HG03469 (cell line): ENCODE data around the gene CCDC27.

Experiments used
- ATAC-seq: cut with Tn5 transposase; IDR thresholded peaks from one replicate; pipeline ENCODE4 v1.9.1; 2021; ENCODE audit warnings: mild to moderate bottlenecking, moderate library complexity, moderate number of reproducible peaks; ENCODE audit not compliant: unreplicated experiment

Gene CCDC27

DNA sequence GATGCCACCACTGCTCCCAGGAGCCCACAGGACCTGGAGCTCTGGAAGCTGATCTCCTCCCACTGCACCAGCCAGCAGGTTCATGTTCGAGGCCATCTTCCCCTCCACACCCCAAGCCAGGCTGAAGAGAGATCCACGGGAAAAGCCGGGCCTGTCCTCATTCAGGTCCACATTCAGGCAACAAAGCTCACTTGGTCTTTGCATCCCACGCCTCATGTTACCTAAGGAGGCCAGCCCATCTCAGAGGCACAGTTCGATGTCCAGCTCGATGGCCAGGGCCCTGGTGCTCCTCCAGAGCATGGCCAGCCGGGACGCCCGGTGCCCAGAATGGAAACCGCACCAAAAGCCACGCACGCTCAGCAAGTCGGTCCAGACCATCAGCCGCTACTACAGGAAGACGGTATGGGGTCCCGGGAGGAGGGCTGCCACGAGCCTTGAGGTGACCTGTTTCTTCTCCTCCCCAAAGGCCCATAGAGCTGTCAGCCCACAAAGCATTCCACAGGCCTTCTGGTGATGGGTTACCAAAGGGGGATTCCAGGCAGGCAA, at the start of gene CCDC27:
Gene CCDC27, plus strand, starts transcription at position 51 of the 546 bp plus-strand sequence. Its CDS starts 32 bp downstream, at position 83.
- no peak for ATAC-seq

DNA sequence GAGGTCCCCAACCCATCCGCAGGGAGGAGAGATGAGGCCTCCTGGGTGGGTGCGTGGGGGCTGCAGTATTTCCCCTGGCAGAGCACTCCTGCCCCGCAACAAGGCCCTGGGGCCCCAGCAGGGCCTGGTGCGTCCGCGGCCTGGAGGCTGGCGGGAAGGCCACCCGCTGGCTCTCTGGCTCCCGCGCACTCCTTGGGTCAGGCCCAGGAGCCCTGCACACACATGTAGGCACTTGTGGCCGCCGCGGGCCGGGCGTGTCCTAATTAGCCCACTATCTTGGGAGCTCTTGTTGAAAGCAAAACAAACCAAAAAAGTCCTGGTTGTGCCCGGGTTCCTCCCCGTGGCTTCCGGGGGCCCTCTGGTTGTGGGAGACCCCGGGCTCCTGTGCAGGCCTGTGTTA, 49.7 kb upstream of the CCDC27 start:
- no peak for ATAC-seq

- no peak for ATAC-seq
Observed at GRCh38 chr1:3702990-3703728, 49.1 kb upstream of the CCDC27 start.

DNA sequence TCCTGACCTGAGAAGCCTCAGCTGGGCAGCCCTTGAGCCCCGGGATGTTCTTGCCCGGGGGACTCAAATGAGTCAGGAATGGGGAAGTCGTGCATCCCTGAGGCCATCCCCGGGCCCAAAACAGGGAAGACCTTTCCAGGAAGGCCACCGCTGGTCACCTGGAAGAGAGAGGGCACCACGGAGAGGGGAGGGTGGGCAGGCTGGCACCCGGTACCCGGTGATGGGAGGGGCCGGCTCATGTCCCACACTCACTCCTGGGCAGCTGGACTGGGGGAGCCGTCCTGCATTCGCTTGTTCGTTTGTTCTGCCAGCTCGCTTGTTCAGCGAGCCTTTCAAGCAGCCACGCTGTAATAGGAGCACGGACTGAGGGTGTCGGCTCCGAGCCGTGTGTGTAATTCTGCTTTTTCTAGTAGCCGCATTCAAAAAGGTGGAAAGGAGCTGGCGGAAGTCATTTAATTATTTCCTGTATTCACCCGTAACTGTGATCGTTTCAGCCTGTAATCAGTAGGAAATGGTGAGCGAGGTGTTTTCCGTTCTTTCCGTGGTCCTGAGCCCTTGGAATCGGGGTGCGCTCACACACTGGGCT, 48.4 kb upstream of the CCDC27 start:
- ATAC-seq, result no peak

GRCh38 chr1:3705341-3705950, 46.8 kb upstream of the CCDC27 start:
- no peak for ATAC-seq

DNA sequence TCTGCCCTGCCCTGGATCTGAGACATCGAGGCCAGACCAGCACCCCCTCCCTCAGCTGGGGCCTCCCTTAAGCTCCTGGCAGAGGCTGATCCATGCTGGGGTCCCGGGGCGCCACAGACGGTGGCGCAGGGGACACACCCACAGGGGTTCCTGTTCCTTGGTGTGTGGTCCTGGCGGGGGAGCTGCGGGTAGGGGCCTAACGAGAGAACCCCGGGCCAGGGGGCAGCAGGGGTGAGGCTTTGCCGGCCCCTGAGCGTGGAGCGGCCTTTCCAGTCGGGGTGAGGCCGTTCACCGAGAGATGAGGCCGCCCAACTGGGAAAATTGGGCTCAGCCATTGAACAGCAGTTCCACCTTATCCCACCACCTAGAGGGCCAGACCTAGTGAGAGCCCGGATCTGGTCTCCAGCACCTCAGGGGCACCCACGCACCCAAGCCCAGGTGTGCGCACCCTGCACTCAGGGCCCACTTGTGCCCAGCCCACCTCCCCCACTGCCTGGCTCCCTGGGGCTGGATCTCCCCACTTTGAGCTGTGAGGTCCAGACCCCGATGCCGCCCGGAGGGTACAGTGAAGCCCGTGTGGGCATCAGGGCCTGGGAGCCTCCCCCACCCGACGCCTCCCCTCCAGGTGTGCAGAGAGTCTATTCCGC, 45.5 kb upstream of the CCDC27 start:
- ATAC-seq, result no peak

- ATAC-seq, result no peak
Observed at GRCh38 chr1:3707298-3707938, 44.8 kb upstream of the CCDC27 start.

GRCh38 chr1:3707939-3708328, 44.3 kb upstream of the CCDC27 start:
- ATAC-seq, result no peak

DNA sequence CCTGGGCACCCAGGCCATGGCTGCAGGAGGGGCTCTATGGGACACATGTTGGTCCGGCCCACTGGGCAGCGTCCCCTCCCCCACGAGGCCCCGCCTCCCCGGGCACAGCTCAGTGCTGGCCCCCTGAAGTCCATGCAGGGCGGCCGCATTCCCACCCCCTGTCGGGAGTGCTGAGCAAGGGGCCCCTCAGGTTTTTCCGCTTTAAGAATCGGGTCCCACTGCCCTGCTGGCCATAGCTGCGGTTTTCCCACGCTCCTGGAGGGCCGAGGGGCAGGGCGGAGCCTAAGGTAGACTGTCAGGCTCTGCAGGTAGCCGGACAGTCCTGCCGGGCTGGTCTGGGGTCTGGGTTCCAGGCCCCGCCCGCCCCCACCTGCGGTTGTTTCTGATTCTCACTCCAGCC, 43.5 kb upstream of the CCDC27 start:
- ATAC-seq, result no peak

GRCh38 chr1:3710251-3710650, 42.0 kb upstream of the CCDC27 start:
- ATAC-seq, result no peak

GRCh38 chr1:3711381-3711779, 40.9 kb upstream of the CCDC27 start:
- no peak for ATAC-seq

DNA sequence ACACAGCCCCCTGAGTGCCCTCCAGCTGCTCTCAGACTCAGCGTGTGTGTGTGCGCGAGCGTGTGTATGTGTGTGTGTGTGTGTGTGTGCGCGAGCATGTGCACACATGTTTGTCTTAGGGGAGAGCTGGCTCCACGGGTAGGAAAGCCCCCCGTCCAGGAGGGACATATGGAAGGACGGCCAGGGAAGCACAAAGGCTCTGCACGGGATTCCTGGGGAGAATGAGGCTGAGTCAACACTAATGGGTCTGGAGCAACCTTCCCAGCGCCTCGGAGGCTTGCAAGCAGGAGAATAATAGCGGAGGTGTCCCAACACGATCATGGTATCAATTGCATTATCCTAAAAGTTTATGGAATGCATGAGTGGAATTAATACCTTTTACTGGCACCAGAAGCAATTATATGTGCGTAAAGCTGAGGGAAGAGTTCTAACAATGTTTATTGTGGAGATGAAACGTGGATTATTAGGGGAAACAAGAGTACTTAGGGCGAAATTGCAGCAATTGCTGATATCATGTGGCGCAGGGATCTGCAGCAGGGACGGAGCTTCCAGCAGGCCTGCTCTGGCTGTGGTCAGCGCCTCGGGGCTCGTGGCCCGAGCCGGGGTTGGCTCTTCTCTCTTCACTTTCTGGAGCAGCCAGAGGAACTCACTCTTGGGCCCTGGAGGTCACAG, 40.3 kb upstream of the CCDC27 start:
- no peak for ATAC-seq

DNA sequence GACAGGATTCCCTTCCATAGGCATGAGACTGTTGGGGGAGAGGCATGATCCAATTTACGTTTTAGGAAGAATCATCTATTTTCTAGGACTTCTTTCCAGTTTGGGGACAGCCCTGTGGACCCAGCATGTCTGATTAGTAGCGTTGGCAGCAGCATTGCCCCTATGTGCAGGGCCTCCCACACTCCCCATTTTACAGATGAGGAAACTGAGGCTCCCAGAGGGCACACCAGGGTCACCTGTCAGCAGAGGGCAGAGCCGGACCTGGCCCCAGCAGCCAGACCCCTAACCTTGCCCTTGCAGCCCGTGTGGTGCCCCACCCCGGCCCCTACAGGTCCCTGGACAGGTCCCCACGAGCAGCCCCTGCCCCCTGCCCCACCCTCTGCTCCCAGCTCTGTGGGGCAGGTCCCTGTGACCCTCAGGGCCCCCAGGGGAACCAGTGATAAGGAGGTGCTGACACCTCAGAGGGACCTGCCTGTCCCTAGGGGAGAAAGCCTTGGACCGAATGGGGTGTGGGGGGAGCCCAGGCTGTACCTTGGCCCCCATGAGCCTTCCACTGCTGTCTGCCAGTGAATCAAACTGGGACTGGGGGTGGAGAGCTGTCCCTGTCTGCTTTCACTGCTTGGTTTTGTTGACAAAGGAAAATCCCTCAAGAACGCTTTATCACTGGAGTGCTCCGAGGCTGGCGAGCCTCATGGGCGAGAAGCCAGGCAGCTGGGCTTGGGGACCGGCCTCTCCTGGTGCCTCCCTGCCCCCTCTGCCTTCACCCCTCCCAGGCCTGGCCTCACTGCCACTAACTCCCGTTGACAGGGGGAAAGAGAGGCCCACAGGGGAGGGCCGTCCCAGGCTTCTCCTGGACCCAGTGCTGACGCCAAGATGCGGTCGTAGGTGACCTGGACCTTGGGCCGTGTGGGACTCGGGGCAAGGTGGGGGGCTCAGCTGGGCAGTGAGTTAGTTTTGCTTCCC, 39.4 kb upstream of the CCDC27 start:
- ATAC-seq, result no peak

DNA sequence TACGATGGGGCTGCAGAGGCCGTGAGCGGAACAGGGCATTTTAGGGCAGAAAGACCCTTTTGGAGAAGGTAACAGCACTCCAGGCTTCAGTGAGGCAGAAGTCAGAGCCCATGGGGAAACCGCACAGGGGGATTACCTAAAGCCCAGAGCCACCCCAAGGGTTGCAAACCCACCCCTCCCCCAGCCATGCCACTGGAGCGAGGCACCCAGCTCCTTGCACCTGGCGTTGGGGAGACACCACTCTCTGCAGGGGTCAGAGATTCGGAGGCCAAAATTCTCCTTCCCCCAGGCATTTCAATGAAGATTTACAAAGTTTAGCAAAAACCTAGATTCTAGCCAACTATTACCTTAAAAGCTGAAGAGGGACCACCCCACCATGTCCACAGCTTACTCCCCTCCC, 38.4 kb upstream of the CCDC27 start:
- no peak for ATAC-seq

DNA sequence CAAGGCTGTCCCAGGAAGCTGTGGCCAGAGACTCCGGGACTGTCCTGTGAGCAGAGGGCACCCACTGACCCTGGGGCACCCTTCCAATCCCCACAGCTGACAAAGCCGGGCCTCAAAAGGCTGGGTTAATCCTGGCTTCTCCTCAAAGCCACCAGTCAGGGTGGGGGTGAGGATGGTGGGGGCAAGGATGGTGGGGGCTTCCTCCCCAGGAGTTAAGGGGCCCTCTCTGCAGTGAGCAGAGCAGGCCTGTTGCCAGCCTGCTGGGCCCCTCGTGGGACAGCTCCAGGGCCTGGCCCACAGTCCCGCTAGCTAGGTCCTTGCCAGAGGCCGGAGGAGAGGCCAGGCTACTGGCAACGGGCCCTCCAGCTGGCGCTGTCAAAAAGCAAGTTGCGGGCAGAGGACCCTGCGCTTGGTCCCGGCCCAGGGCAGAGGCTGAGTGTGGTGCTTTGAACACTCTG, 37.9 kb upstream of the CCDC27 start:
- ATAC-seq, result no peak

DNA sequence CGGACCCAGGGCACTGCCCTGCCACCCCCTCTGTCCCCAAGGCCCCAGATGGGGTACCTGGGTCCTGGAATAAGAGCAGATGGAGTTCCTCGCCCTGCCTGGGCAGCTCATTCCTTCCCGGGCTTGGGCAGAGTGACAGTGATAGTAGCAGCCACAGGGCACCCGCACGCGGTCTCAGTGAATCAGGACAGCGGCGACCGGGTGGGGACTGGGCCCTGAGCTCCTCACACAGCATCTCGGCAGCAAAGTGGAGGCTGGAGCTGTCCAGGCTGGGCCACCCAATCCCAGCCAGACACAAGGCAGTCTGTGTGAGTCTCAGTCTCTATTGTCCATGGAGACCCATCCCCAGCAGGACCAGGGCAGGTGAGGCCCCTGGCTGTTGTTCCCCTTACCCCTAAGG, 37.4 kb upstream of the CCDC27 start:
- ATAC-seq, result no peak

DNA sequence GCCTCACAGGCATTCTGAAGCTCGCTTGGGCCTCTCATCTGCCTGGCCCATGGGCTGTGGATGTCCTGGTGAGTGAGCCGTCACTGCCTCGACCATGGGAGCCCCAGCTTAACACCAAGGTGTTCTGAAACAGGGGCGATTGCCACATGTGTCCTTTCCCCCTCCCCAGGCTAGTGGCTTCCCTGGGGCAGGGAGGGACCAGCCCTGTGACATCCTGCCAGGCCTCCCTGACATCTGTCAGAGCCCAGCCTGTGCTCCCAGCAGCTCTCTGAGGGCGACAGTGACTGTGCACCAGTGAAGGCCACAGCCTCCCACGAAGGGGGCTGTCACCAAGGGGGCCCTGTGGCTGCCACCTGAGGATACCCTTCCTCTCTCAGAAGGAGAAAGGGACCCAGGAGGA, 35.9 kb upstream of the CCDC27 start:
- no peak for ATAC-seq

GRCh38 chr1:3717041-3717714, 35.1 kb upstream of the CCDC27 start:
- ATAC-seq, result no peak
